Forelimb muscle (tissue), 1 donor: ENCODE data around the gene PPIAL4G. TPM values are rescaled to one million over a fixed set of nuclear protein-coding genes. Genes with fewer than 3 reads are reported as not detected.

Experiments used
- polyA plus RNA-seq: library from polyadenylated mRNA; unstranded; fragments of 120-200 nt; gene quantifications from one replicate; pipeline ENCODE4 v1.2.1, GENCODE V29; 2013; ENCODE audit not compliant: insufficient read length

PPIAL4G gene
- polyA plus RNA-seq, 1 donor = not detected

Other genes with a start within 250 kb of the PPIAL4G start
- 14.7 TPM for gene NBPF14, start 112.7 kb upstream of the PPIAL4G start, polyA plus RNA-seq